AG08396 (cell line): ENCODE measurements around the gene RPRD1B.
"Not testable (repeated sequence)": the region's sequence is repeated elsewhere in the genome, so short reads cannot be mapped to it uniquely, and the experiment has no call there.

Experiments used
- DNase-seq: peaks from one replicate; pipeline ENCODE4 v3.0.0; 2012; ENCODE audit warnings: low spot score, mixed read lengths

Gene RPRD1B

DNA sequence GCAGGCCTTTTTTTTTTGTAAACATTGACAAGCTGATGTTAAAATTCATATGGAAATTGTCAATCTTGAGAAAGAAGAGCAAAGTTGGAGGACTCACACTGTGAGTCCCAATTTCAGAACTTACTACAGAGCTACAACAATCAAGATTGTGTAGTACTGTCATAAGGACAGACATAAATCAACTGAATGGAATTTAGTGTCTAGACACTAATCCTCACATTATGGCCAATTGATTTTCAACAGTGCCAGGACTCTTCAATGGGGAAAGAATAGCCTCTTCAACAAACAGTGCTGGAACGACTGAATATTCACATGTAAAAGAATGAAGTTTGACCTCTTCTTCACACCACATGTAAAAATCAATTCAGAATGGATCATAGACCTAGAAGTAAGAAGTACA, 70.7 kb downstream of the RPRD1B start:
- no peak for DNase-seq

DNA sequence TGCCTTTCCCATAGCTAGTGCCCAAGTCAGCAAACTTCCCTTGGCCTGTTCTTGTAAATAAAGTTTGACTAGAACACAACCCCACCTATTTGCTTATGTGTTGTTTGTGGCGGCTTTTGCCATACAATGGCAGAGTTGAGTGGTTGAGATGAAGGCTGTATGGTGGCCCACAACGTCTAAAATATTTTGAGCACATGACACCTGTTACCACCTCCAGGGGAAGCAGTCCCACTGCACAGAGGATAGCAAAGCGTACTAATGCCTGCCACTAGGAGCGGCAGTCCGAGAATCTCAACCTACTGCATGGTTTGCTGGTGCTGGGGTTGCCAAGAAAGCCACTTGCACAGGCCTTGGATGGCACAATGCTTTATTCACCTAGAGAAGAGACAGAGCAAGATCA, 72.9 kb downstream of the RPRD1B start:
- DNase-seq: no peak

DNA sequence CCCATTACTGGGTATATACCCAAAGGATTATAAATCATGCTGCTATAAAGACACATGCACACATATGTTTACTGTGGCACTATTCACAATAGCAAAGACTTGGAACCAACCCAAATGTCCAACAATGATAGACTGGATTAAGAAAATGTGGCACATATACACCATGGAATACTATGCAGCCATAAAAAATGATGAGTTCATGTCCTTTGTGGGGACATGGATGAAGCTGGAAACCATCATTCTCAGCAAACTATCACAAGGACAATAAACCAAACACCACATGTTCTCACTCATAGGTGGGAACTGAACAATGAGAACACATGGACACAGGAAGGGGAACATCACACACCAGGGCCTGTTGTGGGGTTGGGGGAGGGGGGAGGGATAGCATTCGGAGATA, 73.8 kb downstream of the RPRD1B start:
- DNase-seq: not testable (repeated sequence)

DNA sequence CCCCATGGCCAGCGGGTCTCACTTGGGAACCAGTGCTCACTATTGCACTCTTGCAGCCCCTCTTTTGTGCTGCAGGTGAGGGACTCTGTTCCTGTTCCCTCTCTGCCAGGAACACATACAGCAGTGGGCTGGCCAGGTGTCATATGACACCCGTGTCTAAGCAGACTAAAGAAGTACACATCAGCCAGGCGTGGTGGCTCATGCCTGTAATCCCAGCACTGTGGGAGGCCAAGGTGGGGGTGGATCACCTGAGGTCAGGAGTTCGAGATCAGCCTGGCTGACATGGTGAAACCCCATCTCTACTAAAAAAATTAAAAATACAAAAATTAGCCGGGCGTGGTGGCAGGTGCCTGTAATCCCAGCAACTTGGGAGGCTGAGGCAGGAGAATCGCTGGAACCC, 74.4 kb downstream of the RPRD1B start:
- not testable (repeated sequence) for DNase-seq

DNA sequence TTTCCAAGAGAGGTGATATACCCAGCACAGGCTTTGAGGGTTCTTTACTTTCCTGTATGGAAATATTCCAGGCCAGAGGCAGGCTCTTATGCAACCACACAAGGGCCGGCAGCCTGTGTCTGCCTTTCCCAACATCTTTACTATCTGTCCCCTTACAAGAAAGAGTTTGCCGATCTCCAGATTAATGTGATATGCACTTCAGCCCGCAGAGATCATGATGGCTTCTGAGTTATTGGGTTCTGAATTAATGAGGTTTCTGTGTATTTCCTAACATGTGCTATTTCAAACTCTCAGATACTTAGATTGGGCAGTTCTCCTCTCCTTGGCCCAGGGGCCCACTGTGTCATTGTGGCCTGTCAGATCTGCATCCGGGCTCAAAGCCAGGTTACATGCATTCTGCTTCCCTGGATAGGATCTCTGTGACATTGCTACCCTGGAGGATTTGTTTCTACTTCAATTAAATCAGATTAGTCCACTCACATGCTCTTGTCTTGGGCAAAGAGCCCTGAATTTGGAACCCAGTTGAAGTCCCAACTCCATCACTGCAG, 75.0 kb downstream of the RPRD1B start:
- DNase-seq: no peak

DNA sequence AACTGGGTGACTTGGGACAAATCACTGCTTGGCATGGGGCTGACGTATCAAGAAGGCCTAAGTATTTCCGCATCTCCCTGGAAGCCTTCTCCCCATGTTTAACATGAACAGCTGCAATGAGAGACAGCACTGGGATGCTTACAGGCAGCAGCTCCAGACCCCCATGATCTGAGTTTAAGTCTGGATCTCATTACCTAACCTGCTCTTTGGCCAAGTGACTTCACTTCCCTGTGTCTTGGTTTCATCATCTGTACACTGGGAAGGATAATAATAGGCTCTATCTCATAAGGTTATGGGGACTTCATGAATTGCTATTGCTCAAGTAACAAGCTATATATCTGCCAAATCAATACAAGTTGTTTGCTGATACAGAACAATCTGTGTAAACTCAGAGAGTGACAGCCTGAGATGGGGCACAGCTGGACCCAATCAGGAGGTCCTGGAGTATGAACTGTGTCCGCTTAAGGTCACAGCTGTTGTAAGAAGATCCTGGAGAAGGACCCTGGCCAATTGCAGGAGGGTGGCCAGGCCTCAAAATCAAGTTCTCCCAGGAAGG, 75.5 kb downstream of the RPRD1B start:
- no peak for DNase-seq

DNA sequence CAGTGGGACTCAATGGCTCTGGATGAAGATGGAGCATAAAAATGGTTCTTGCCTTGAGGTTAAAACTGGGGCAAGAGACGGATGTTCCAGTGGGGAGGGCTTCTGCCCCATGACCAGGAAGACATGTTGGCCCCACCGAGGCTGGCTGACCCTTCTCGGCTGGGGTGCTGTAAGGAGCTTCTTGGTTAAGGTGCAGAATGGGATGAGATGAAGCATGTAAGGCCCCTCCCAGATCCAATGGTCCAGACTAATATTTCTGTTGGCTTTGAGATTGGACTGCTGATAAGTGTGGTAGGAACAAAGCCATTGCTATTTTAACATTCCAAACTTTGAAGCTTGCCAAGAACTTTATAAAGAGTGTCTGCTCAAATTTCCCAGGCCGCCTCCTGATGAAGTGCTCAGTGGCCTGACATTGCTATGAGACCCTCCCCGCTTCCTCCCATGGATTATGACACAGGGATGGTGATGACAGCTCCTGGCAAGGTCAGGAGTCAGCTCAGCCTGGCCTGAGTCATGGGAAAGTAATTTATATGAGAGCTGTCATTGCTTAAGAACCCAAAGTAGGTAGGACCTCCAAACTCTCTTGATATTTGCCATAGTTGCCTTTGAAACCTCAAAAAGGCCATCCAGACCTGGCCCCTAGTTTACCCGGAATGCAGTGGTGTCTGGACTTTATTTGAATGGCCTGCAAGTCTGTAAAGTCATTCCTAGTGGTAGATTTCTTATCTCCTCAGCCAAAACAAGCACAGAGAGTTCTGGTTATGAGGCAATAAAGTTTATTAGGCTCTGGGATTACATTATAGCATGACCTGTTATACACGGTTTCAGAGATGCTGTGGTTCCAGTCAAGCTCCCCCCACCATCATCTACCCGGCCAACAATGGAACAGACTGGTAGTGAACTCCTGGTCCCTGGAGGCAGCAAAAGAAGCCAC, 76.3 kb downstream of the RPRD1B start:
- DNase-seq: peak; percentile 71

DNA sequence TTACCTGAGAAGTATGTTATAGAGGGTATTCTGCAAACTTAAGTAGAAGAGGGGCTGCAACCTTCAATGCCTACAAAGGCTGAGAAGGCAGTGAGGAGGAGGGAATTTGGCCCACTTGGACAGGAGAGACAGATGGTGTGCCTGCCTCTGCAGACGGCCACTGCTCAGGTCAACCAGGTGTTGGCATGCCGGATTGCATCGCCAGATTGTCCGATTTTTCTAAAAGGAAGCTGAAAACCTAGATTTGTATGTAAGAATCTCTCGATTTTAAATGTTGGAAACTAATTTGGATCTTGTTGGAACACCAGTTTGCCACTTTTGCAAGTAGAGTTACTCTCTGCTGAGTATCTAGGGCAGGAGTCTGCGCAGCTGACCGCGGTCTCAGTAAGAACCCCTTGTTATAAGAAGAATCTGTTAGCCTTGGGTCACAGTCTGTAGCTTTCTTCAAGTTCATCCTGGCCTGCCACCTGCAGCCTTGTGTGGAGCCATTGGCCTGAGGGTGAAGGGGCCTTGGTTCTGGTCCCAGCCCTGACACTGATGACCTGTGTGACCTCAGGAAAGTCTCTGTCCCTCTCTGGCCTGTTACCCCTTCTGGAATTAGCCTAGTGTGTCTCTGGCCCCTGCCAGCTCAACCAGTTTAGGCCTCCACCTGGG, 77.1 kb downstream of the RPRD1B start:
- DNase-seq: no peak

DNA sequence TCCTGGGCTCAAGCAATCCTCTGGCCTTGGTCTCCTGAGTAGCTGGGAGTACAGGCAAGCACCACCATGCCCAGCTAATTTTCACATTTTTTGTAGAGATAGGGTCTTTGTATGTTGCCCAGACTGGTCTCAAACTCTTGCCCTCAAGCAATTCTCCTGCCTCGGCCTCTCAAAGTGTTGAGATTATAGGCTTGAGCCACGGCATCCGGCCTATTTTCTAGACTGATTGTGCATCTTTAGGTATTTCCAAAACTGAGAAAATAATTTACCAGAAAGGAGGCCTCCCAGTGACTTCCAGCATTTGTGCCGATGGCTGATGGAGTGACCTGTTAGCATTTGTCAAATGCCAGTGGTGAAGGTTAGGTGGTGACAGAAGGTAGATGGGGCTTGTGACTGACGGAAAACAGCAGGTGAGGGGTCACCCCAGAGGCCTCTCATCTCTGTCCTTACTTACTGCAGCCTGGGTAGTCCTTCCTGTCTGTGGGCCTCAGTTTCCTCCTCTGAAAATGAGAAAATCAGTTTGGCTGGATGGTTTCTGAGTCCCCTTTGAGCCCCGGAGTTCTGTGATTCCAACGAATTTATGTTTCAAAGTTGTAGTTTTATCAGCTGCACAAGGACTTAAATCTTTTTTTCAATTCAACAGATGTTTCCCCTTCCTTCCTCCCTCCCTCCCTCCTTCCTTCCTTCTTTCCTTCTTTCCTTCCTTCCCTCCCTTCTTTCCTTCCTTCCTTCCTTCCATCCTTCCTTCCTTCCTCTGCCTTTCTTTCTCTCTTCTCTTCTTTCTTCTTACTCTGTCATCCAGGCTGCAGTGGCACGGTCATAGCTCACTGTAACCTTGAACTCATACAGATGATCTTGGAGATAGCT, 78.1 kb downstream of the RPRD1B start:
- DNase-seq: no peak

DNA sequence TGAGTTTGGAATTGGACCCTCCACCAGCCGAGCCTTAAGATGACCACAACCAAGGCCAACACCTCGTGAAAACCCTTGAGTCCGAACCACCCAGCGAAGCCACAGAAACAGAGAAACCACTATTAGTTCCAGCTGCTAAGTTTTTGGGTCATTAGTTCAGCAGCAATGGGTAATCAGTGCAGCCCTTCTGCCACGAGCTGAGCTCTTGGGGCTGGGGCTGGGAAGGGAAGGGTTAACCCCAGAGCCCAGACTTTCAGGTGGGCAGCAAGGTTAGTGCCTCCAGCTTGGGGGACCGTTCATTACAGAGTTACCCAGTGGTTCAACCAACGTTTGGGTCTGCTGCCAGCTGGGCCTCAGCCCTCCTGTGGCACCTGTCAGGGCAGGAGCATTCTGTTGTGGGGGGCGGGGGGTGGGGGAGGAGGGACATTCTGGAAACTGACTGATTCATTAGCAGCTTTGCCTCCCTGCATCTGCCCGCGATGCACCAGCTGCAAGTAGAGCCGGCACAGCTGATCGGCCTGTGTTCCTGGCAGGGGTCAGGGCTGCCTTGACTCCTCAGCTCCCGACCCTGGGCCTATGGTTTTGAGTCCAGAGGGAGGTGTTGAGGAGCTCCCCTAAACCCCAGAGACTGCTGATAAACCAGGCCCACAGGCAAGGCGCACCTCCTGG, 78.8 kb downstream of the RPRD1B start:
- no peak for DNase-seq

DNA sequence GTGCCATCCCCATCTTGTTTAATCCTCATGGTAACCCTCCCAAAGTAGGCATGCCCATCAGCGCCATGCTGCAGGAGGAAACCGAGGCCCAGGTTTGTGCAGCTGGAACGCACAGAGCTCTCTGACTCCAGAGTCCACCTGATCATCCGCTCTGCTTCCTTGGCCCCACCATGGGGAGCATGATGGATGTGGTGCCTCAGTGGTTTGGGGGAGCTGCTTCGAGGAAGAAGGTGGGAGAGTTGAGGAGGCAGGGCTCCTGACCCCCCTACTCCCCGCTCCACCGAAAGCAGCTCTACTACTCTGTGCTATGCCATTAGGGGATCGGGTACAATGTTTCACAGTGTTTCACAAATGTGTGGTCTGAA, 79.4 kb downstream of the RPRD1B start:
- DNase-seq: no peak

DNA sequence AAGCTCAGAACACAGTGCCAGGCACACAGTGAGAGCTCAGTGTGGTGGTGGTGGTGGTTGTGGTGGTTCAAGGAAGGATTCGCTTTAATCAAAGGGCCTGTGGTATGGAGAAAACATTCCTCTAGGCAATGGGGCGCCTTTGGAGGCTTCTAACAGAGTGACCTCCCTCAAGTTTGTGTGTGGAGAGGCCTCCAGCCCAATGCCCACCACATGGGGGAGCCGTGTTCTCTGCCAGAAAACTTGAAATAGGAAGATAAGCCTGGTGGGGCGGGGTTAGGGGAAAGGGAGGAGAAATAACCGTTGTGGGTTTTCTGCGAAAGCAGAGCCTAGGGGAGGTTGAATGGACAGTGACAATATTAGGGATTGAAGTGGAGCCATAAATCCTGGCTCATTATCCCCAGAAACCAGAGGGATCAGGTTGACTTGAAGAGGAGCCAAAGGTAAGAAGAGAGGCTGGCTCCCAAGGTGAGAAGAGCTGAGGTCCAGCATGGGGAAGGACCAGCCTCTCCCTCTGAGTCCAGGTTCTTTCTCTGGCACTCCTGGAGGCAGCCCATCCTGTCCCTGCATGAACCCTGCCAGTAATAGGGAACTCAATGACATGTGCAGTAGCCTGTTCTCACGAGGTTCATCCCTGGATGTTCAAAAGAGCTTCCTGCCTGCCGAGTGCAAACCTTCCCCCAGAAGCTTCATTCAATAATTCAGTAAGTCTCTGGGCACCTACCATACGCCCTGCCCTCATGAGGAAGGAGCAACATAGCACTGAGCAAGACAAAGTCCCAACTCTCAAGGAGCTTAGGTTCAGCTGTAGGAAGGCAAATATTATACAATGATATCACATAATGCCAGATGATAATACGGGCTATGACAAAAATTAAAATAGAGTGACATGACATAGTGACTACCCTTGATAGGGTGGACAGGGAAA, 80.1 kb downstream of the RPRD1B start:
- no peak for DNase-seq

DNA sequence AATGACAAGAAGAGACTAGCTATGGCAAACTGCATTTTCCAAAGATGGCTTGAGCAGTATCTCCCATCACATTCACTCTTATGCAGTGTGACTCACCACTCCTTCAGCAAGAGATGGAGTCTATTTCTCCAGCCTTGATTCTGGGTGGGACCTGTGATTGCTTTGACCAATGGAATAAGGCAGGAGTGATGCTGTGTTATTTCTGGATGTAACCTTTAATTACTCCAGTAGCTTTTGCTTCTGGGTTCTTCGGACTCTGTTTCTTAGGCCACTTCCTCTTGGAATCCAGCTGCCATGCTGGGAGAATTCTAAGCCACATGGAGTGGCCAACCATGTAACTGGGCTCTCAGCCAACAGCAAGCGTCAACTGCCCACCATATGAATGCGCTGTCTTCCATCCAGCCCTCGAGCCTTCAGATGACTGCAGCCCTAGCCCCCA, 80.8 kb downstream of the RPRD1B start:
- no peak for DNase-seq

DNA sequence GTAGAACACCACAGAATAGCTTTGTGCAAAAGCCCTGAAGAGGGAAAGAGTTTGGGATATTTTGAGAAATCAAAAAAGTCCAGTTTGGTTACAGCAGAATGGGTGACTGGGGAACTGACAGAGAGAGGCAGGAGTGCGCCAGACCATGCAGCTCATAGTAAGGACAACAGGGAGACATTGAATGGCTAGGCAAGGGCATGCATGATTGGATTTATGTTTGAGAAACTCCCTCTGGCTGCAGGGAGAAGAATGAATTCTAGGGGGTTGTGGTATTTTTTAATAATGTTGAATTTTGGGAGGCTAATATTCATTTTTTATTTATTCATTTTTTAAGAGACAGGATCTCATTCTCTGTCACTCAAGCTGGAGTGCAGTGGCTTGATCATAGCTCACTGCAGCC, 81.7 kb downstream of the RPRD1B start:
- DNase-seq: no peak

DNA sequence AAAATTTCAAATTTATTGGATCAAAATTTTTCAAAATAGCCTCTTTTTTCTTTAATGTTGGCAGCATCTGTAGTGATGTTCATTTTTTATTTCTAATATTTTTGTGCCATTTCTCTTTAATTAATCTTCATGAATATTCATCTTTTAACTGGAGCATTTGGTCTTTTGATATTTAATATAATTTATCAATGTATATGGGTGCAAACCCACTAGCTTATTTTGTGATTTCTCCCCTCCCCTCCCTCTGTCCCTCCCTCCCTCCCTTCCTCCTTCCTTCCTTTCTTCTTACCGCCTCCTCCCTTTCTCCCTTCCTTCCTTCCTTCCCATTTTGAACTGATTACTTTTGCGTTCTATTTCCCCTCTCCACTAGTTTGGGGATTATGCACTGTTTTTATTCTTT, 82.3 kb downstream of the RPRD1B start:
- no peak for DNase-seq

DNA sequence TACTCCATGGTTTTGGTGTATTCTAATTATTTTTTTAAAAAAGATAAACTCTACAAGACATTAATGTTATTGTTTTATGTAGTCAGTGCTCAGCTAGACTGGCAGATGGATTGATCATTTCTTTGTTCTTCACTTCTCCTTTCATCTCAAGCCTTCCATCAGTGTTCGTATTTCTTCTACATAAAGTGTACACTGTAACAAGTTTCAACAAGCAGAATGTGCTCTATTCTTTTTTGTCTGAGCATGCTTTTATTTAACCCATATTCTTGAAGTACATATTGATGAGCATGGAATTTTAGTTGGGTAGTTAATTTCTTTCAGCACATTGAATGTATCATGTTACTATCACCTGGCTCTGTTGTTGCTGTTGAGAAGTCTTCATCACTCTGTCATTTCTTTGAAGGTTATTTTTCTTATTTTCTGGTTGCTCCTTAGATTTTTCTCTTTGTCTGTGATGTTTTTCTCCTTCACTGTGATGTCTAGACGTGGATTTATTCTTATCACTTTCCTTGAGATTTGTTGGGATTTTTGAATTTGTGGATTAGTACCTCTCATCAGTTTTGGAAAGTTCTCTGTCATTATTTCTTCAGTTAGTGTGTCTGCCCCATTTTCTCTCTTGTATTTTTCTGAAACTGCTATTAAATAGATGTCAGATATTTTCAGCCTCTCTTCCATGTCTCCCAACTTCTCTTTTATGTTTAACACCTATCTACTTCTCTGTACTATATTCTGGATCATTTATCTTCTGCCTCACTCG, 83.0 kb downstream of the RPRD1B start:
- DNase-seq: no peak

DNA sequence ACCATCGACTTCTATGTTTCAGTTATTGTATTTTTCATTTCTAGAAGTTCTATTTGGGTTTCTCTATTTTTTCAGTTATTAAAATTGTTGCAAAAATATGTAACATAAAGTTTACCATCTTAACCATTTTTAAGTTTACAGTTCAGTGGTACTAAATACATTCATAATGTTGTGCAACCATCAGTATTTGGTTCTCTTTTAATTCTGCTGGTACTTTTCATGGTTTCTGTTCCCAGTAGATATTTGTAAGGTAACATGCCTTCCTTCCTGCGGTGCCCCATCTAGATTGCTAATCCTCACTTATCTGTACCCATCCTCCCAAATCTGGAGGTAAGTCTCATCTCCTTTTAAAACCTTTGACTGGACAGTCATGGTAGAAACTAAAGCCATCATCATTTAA, 83.7 kb downstream of the RPRD1B start:
- DNase-seq: no peak

DNA sequence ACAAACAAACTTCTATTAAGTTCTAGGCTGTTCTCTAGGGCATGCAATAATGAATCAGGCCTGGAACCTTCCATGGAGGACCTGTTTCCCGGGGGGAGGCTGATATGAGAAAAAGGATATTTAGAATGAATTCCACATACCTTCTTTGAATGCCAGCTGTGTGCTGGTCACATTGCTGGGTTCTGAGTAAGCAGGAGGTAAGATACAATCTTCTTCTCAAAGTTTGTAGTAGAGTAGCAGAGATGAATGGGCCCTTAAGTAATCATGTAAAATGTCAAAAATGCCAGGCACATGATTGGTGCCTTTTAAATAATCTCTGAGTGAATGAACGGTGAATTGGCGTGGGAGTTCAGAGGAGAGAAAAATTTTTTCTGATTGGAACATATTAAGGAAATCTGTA, 84.1 kb downstream of the RPRD1B start:
- peak; percentile 30 for DNase-seq

DNA sequence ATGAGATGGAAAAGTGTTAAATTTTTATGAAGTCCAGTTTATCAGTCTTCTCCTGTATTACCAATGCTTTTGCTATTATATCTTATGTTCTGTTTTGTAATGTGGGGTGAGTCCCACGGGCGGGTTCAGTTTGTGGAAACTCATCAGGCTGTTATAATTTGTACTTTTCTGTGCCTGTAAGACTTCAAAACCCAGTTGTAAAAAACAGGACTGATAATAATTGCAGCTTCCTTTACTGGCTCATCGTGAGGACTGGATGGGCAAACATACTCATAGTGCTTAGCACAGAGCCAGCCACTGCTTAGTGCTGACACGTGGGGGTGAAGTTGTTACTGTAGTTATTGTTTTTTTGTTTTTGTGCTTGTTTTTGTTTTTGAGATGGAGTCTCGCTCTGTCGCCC, 85.9 kb downstream of the RPRD1B start:
- DNase-seq: no peak

DNA sequence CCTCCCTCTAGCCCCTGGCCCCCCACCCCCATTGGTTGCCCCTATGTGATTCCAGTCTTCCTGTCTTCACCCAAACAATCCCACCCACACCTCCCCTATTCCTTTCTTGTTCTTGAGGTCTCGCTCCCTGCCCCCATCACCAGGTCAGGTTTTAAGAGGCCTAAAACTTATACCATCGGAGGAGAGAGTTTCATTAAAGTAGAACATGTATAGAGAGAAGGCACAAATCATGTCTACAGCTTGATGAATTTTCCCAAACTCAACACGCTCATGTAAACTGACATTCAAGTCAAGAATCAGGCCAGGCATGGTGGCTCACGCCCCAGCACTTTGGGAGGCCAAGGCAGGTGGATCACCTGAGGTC, 87.1 kb downstream of the RPRD1B start:
- DNase-seq: no peak
